Fibroblast of lung (primary cell): Measurements from ENCODE around the gene ATP5F1E. TPM values are rescaled to one million over a fixed set of nuclear protein-coding genes. Genes with fewer than 3 reads are reported as not detected.

Experiments used
- DNase-seq, 2 donors: peaks; one replicate each; pipeline versions ENCODE4 v3.0.0 to v3.0.0-alpha.2; 2010; ENCODE audit warnings: low read depth in 2 of 2
- H2AFZ ChIP-seq: 2 replicates; pipeline ENCODE4 v1.5.1; 2012; ENCODE audit warnings: low read length, control low read depth, inconsistent platforms
- H3K27ac ChIP-seq: 2 replicates; pipeline ENCODE4 v1.5.1; 2011; ENCODE audit warnings: low read length, control low read depth; ENCODE audit not compliant: insufficient read depth
- H3K27me3 ChIP-seq: 2 replicates; pipeline ENCODE4 v1.5.1; 2011; ENCODE audit warnings: mild to moderate bottlenecking, low read length; ENCODE audit not compliant: control insufficient read depth, insufficient read depth
- H3K36me3 ChIP-seq: 2 replicates; pipeline ENCODE4 v1.5.1; 2011; ENCODE audit warnings: low read length; ENCODE audit not compliant: control insufficient read depth, insufficient read depth
- H3K4me1 ChIP-seq: 2 replicates; pipeline ENCODE4 v1.5.1; 2011; ENCODE audit warnings: low read length; ENCODE audit not compliant: control insufficient read depth, insufficient read depth; ENCODE audit errors: extremely low read depth
- H3K4me2 ChIP-seq: 2 replicates; pipeline ENCODE4 v1.5.1; 2011; ENCODE audit warnings: low read length, control low read depth; ENCODE audit not compliant: insufficient read depth; ENCODE audit errors: extremely low read depth
- H3K4me3 ChIP-seq, 4 experiments: fragments of 200-600 bp in 1 of 4; sonication (generic) in 1 of 4; replicated peaks in 1 of 4; 2 replicates each; pipeline ENCODE4 v1.5.1; 2011 to 2016; ENCODE audit warnings: low read length in 4 of 4, low read depth in 3 of 4, mild to moderate bottlenecking in 3 of 4, control low read depth in 2 of 4, inconsistent platforms in 1 of 4, mixed read lengths in 1 of 4; ENCODE audit not compliant: insufficient read depth in 1 of 4; ENCODE audit errors: control extremely low read depth in 1 of 4
- H3K79me2 ChIP-seq: 2 replicates; pipeline ENCODE4 v1.5.1; 2012; ENCODE audit warnings: mild to moderate bottlenecking, low read length, inconsistent platforms; ENCODE audit not compliant: control insufficient read depth, insufficient read depth
- H3K9ac ChIP-seq: 2 replicates; pipeline ENCODE4 v1.5.1; 2011; ENCODE audit warnings: mild to moderate bottlenecking, low read length, control low read depth; ENCODE audit not compliant: insufficient read depth
- H3K9me3 ChIP-seq: 2 replicates; pipeline ENCODE4 v1.5.1; 2012; ENCODE audit warnings: low read depth, low read length; ENCODE audit not compliant: control insufficient read depth, insufficient read depth
- H4K20me1 ChIP-seq: 2 replicates; pipeline ENCODE4 v1.5.1; 2011; ENCODE audit warnings: low read length; ENCODE audit not compliant: control insufficient read depth, insufficient read depth; ENCODE audit errors: extremely low read depth
- EZH2 ChIP-seq: IDR thresholded peaks from 2 replicates; pipeline ENCODE4 v1.5.1; 2012; ENCODE audit warnings: low read length, control low read depth, mild to moderate bottlenecking; ENCODE audit errors: missing control alignments
- polyA plus RNA-seq, 2 donors: library from polyadenylated mRNA; depleted of rRNA in 1 of 2; stranded (reverse) in 1 of 2; unstranded in 1 of 2; fragments of >200 nt; gene quantifications; 2 replicates each; pipeline ENCODE4 v1.2.1, GENCODE V29; 2011 to 2012; ENCODE audit warnings: missing spikeins in 1 of 2
- total RNA-seq: library from RNA; depleted of rRNA; stranded (reverse); fragments of >200 nt; gene quantifications from 2 replicates; pipeline ENCODE4 v1.2.1, GENCODE V29; 2014
- TF ChIP-seq, protein P1 (sequence below), 2 donors: IDR thresholded peaks in 1 of 2; conservative IDR thresholded peaks in 1 of 2; 1 replicate in 1 of 2; 2 replicates in 1 of 2; pipeline ENCODE4 v1.5.1; 2011 to 2012; ENCODE audit warnings: low read length in 2 of 2, control low read depth in 1 of 2, inconsistent platforms in 1 of 2, low read depth in 1 of 2, mild to moderate bottlenecking in 1 of 2

Gene ATP5F1E
- total and polyA plus RNA-seq, 2 donors (not counting 1 experiment from before 2014, with no cell fraction given) = 37.8 to 56.5 TPM

GRCh38 chr20:58997141-58997770 lies 34.9 kb downstream of the ATP5F1E start:
- peaks cover 2% of the 10 kb centered on the region for H3K4me1 ChIP-seq
- H3K4me3 ChIP-seq = no peak overlapping the region
- no peak overlapping the region for H2AFZ ChIP-seq
- TF ChIP-seq EZH2 = no peak
- H3K36me3 ChIP-seq = peaks cover 27% of the 10 kb centered on the region
- no peak overlapping the region for H3K4me2 ChIP-seq
- no peak overlapping the region for H3K9ac ChIP-seq
- no peak overlapping the region for H3K27ac ChIP-seq
- no peak for DNase-seq
- no peaks in the 10 kb centered on the region for H3K9me3 ChIP-seq
- no peaks in the 10 kb centered on the region for H3K79me2 ChIP-seq
- no peaks in the 10 kb centered on the region for H3K27me3 ChIP-seq
- no peaks in the 10 kb centered on the region for H4K20me1 ChIP-seq

DNA sequence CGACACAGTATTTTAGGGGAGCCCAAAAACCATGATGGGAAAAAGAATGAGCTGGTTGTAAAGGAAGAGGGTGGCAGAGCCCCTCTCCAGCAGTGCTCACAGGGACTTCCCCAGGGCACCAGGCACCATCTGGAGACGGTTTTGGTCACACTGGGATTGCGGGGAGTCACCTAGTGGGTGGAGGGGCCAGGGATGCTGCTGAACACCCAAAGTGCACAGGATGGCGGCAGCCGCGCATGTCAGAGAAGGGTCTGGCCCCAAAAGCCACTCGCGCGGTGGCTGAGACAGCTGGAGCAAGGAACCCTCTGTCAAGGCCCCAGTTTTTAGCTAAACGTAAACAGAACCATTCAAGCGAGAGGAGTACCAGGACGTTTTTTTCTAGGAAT lies 35.9 kb downstream of the ATP5F1E start:
- TF ChIP-seq EZH2 = no peak
- H3K4me1 ChIP-seq = peaks cover 2% of the 10 kb centered on the region

GRCh38 chr20:58995461-58996225 lies 36.5 kb downstream of the ATP5F1E start:
- H3K4me2 ChIP-seq = no peak overlapping the region
- H3K9me3 ChIP-seq = no peaks in the 10 kb centered on the region
- H3K36me3 ChIP-seq = peaks cover 28% of the 10 kb centered on the region
- no peak overlapping the region for H3K27ac ChIP-seq
- TF ChIP-seq, protein P1, sequence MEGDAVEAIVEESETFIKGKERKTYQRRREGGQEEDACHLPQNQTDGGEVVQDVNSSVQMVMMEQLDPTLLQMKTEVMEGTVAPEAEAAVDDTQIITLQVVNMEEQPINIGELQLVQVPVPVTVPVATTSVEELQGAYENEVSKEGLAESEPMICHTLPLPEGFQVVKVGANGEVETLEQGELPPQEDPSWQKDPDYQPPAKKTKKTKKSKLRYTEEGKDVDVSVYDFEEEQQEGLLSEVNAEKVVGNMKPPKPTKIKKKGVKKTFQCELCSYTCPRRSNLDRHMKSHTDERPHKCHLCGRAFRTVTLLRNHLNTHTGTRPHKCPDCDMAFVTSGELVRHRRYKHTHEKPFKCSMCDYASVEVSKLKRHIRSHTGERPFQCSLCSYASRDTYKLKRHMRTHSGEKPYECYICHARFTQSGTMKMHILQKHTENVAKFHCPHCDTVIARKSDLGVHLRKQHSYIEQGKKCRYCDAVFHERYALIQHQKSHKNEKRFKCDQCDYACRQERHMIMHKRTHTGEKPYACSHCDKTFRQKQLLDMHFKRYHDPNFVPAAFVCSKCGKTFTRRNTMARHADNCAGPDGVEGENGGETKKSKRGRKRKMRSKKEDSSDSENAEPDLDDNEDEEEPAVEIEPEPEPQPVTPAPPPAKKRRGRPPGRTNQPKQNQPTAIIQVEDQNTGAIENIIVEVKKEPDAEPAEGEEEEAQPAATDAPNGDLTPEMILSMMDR (conservative IDR thresholded peaks at IDR 0.05 in 1 of 2, IDR thresholded peaks at IDR 0.05 in 1 of 2; ENCODE audit: low read depth in 1 of 2, low read length in 2 of 2) = no peak
- no peak for TF ChIP-seq EZH2
- no peak for DNase-seq
- H3K79me2 ChIP-seq = no peaks in the 10 kb centered on the region
- no peak overlapping the region for H2AFZ ChIP-seq
- H3K4me1 ChIP-seq = peaks cover 2% of the 10 kb centered on the region
- H3K4me3 ChIP-seq = no peak overlapping the region
- H3K27me3 ChIP-seq = no peaks in the 10 kb centered on the region
- no peak overlapping the region for H3K9ac ChIP-seq
- H4K20me1 ChIP-seq = no peaks in the 10 kb centered on the region

More for the DNA sequence above, 35.9 kb downstream of the ATP5F1E start:
- no peak overlapping the region for H3K27ac ChIP-seq
- H4K20me1 ChIP-seq = no peaks in the 10 kb centered on the region
- no peak overlapping the region for H3K4me3 ChIP-seq
- no peaks in the 10 kb centered on the region for H3K79me2 ChIP-seq
- no peak overlapping the region for H3K4me2 ChIP-seq
- DNase-seq = no peak
- H2AFZ ChIP-seq = no peak overlapping the region
- no peaks in the 10 kb centered on the region for H3K9me3 ChIP-seq
- peaks cover 24% of the 10 kb centered on the region for H3K36me3 ChIP-seq
- H3K9ac ChIP-seq = no peak overlapping the region
- H3K27me3 ChIP-seq = no peaks in the 10 kb centered on the region
